Fibroblast of lung (primary cell): ENCODE data around the gene SLC8A3. TPM values are rescaled to one million over a fixed set of nuclear protein-coding genes. Genes with fewer than 3 reads are reported as not detected.

Source experiments
- DNase-seq, 2 donors: peaks; one replicate each; pipeline versions ENCODE4 v3.0.0 to v3.0.0-alpha.2; 2010; ENCODE audit warnings: low read depth in 2 of 2
- H2AFZ ChIP-seq: 2 replicates; pipeline ENCODE4 v1.5.1; 2012; ENCODE audit warnings: low read length, control low read depth, inconsistent platforms
- H3K27ac ChIP-seq: 2 replicates; pipeline ENCODE4 v1.5.1; 2011; ENCODE audit warnings: low read length, control low read depth; ENCODE audit not compliant: insufficient read depth
- H3K27me3 ChIP-seq: 2 replicates; pipeline ENCODE4 v1.5.1; 2011; ENCODE audit warnings: mild to moderate bottlenecking, low read length; ENCODE audit not compliant: control insufficient read depth, insufficient read depth
- H3K36me3 ChIP-seq: 2 replicates; pipeline ENCODE4 v1.5.1; 2011; ENCODE audit warnings: low read length; ENCODE audit not compliant: control insufficient read depth, insufficient read depth
- H3K4me1 ChIP-seq: 2 replicates; pipeline ENCODE4 v1.5.1; 2011; ENCODE audit warnings: low read length; ENCODE audit not compliant: control insufficient read depth, insufficient read depth; ENCODE audit errors: extremely low read depth
- H3K4me2 ChIP-seq: 2 replicates; pipeline ENCODE4 v1.5.1; 2011; ENCODE audit warnings: low read length, control low read depth; ENCODE audit not compliant: insufficient read depth; ENCODE audit errors: extremely low read depth
- H3K4me3 ChIP-seq, 4 experiments: fragments of 200-600 bp in 1 of 4; sonication (generic) in 1 of 4; replicated peaks in 1 of 4; 2 replicates each; pipeline ENCODE4 v1.5.1; 2011 to 2016; ENCODE audit warnings: low read length in 4 of 4, low read depth in 3 of 4, mild to moderate bottlenecking in 3 of 4, control low read depth in 2 of 4, inconsistent platforms in 1 of 4, mixed read lengths in 1 of 4; ENCODE audit not compliant: insufficient read depth in 1 of 4; ENCODE audit errors: control extremely low read depth in 1 of 4
- H3K79me2 ChIP-seq: 2 replicates; pipeline ENCODE4 v1.5.1; 2012; ENCODE audit warnings: mild to moderate bottlenecking, low read length, inconsistent platforms; ENCODE audit not compliant: control insufficient read depth, insufficient read depth
- H3K9ac ChIP-seq: 2 replicates; pipeline ENCODE4 v1.5.1; 2011; ENCODE audit warnings: mild to moderate bottlenecking, low read length, control low read depth; ENCODE audit not compliant: insufficient read depth
- H3K9me3 ChIP-seq: 2 replicates; pipeline ENCODE4 v1.5.1; 2012; ENCODE audit warnings: low read depth, low read length; ENCODE audit not compliant: control insufficient read depth, insufficient read depth
- H4K20me1 ChIP-seq: 2 replicates; pipeline ENCODE4 v1.5.1; 2011; ENCODE audit warnings: low read length; ENCODE audit not compliant: control insufficient read depth, insufficient read depth; ENCODE audit errors: extremely low read depth
- EZH2 ChIP-seq: IDR thresholded peaks from 2 replicates; pipeline ENCODE4 v1.5.1; 2012; ENCODE audit warnings: low read length, control low read depth, mild to moderate bottlenecking; ENCODE audit errors: missing control alignments
- polyA plus RNA-seq, 2 donors: library from polyadenylated mRNA; depleted of rRNA in 1 of 2; stranded (reverse) in 1 of 2; unstranded in 1 of 2; fragments of >200 nt; gene quantifications; 2 replicates each; pipeline ENCODE4 v1.2.1, GENCODE V29; 2011 to 2012; ENCODE audit warnings: missing spikeins in 1 of 2
- total RNA-seq: library from RNA; depleted of rRNA; stranded (reverse); fragments of >200 nt; gene quantifications from 2 replicates; pipeline ENCODE4 v1.2.1, GENCODE V29; 2014
- TF ChIP-seq, protein P1 (sequence below), 2 donors: IDR thresholded peaks in 1 of 2; conservative IDR thresholded peaks in 1 of 2; 1 replicate in 1 of 2; 2 replicates in 1 of 2; pipeline ENCODE4 v1.5.1; 2011 to 2012; ENCODE audit warnings: low read length in 2 of 2, control low read depth in 1 of 2, inconsistent platforms in 1 of 2, low read depth in 1 of 2, mild to moderate bottlenecking in 1 of 2

Gene SLC8A3
- total and polyA plus RNA-seq, 2 donors (not counting 1 experiment from before 2014, with no cell fraction given): under 0.01 to 0.03 TPM

DNA sequence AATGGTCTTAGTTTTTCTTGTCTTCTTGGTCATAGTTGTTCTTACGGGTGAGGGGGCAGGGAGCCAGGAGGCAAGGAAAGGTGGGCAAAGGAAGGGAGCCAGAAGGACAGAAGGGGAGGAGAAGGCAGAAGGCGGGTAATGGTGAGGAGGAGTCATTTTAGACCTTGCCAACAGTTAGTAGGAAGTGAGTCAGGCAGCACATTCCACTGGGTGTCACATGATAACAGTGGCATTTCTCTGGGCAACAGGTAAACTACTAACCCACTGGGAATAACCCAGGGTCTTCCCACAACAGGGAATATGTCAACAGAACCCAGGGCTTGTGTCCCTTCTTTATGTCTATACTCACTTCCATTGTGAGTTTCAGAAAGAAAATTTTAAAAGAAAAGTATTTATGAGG lies 127.6 kb downstream of the SLC8A3 start:
- no peaks in the 10 kb centered on the region for H3K9me3 ChIP-seq
- no peaks in the 10 kb centered on the region for H3K79me2 ChIP-seq
- TF ChIP-seq, protein P1, sequence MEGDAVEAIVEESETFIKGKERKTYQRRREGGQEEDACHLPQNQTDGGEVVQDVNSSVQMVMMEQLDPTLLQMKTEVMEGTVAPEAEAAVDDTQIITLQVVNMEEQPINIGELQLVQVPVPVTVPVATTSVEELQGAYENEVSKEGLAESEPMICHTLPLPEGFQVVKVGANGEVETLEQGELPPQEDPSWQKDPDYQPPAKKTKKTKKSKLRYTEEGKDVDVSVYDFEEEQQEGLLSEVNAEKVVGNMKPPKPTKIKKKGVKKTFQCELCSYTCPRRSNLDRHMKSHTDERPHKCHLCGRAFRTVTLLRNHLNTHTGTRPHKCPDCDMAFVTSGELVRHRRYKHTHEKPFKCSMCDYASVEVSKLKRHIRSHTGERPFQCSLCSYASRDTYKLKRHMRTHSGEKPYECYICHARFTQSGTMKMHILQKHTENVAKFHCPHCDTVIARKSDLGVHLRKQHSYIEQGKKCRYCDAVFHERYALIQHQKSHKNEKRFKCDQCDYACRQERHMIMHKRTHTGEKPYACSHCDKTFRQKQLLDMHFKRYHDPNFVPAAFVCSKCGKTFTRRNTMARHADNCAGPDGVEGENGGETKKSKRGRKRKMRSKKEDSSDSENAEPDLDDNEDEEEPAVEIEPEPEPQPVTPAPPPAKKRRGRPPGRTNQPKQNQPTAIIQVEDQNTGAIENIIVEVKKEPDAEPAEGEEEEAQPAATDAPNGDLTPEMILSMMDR (conservative IDR thresholded peaks at IDR 0.05 in 1 of 2, IDR thresholded peaks at IDR 0.05 in 1 of 2; ENCODE audit: low read depth in 1 of 2, low read length in 2 of 2): no peak
- TF ChIP-seq EZH2: no peak
- H3K9ac ChIP-seq: no peak overlapping the region
- H3K27me3 ChIP-seq: no peaks in the 10 kb centered on the region
- no peak overlapping the region for H2AFZ ChIP-seq
- no peaks in the 10 kb centered on the region for H3K4me1 ChIP-seq
- H3K4me3 ChIP-seq: no peak overlapping the region
- DNase-seq: no peak
- H3K36me3 ChIP-seq: no peaks in the 10 kb centered on the region
- no peak overlapping the region for H3K4me2 ChIP-seq
- no peaks in the 10 kb centered on the region for H4K20me1 ChIP-seq
- no peak overlapping the region for H3K27ac ChIP-seq

DNA sequence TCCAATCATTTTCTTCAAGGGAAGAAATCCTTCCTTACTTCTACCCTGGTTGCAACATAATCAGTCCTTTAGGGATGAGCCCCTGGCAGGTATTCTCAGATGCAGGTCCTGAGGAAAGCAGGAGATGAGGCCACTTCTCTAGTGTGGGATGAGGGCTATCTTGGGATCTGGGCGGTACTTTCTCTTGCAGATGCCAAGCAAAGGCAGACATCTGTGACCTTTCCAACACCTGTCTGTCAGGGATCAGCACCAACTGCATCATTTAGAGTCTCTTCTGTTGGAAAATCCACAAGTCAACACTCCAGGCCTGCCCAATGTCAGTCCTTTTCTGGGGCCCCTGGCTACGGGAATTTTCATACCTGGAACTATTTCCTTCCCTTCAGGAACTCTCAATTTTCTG lies 129.2 kb downstream of the SLC8A3 start:
- Histone ChIP-seq H3K79me2 (no peaks in the 10 kb centered on the region), H3K9me3 (no peaks in the 10 kb centered on the region), H3K36me3 (no peaks in the 10 kb centered on the region), H3K4me3 (no peak overlapping the region), H3K27me3 (no peaks in the 10 kb centered on the region), H2AFZ (no peak overlapping the region), H3K27ac (no peak overlapping the region), H4K20me1 (no peaks in the 10 kb centered on the region), H3K9ac (no peak overlapping the region), H3K4me1 (no peaks in the 10 kb centered on the region), H3K4me2 (no peak overlapping the region)
- DNase-seq: no peak
- TF ChIP-seq EZH2: no peak
- TF ChIP-seq, protein P1 (conservative IDR thresholded peaks at IDR 0.05 in 1 of 2, IDR thresholded peaks at IDR 0.05 in 1 of 2; ENCODE audit: low read depth in 1 of 2, low read length in 2 of 2): no peak

DNA sequence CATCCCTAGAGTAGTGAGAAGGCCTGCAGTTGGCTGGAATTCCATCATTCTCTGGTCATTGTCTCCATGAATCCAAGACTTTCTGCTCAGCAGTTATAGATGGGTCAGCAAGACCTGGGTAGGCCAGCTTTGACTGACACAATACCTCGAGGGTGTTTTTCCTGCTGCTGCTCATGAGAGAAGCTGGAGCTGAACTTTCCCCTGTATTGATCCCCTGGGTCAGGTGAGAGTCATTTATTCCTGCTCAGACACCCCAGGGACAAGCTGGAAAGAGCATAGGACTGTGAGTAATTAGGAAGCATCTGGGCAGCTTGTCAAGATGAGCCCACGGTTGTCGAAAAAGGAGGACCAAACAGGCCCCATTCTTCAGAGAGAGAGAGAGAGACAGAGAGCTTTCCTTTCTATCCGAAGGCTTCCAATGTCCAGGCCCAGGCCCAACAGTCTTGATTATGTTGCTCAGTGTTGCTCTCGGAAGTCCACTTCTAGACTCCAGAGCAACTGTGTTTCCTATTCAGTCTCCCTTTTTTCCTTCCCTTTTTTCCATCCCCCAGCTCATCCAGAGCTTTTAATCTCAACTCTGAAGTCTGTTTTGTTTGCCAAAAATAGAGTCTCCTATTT lies 131.1 kb downstream of the SLC8A3 start:
- Histone ChIP-seq H3K4me2 (no peak overlapping the region), H3K36me3 (no peaks in the 10 kb centered on the region), H3K9ac (no peak overlapping the region), H4K20me1 (no peaks in the 10 kb centered on the region), H3K9me3 (no peaks in the 10 kb centered on the region), H3K27ac (no peak overlapping the region), H3K4me1 (no peaks in the 10 kb centered on the region), H3K4me3 (no peak overlapping the region), H3K79me2 (no peaks in the 10 kb centered on the region), H2AFZ (no peak overlapping the region), H3K27me3 (no peaks in the 10 kb centered on the region)
- no peak for DNase-seq
- TF ChIP-seq EZH2: no peak
- TF ChIP-seq, protein P1 (conservative IDR thresholded peaks at IDR 0.05 in 1 of 2, IDR thresholded peaks at IDR 0.05 in 1 of 2; ENCODE audit: low read depth in 1 of 2, low read length in 2 of 2): no peak
